GM10847 (cell line): ENCODE results near the gene SPATA32.

ENCODE experiments used
- POLR2A ChIP-seq: IDR thresholded peaks from 2 replicates; pipeline ENCODE4 v1.6.1; 2011; ENCODE audit not compliant: insufficient read length; ENCODE audit errors: extremely low read depth

SPATA32 gene

DNA sequence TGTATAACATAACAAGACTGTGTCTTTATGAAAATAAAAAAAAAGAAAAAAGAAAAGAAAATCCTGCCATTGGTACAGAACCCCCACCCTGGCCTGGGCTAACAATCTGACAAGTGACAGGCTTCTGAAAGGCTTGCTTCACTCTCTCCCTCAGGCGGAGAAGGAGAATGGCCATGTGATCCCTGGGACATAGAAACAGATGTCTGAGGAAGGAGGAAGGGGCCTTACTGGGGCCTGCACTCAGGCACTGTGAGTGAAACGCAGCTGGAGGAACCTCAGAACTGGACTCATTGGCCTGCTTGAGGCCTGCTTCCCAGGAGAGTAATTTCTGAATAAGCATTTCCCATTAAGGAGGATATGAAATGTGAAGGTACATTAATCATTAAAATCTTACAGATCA, 37.5 kb upstream of the SPATA32 start:
- no peak for TF ChIP-seq POLR2A

- TF ChIP-seq POLR2A = no peak
Observed at GRCh38 chr17:45298546-45299285, 36.8 kb upstream of the SPATA32 start.

GRCh38 chr17:45296833-45297124, 34.9 kb upstream of the SPATA32 start:
- TF ChIP-seq POLR2A = no peak

GRCh38 chr17:45296003-45296832, 34.3 kb upstream of the SPATA32 start:
- no peak for TF ChIP-seq POLR2A

DNA sequence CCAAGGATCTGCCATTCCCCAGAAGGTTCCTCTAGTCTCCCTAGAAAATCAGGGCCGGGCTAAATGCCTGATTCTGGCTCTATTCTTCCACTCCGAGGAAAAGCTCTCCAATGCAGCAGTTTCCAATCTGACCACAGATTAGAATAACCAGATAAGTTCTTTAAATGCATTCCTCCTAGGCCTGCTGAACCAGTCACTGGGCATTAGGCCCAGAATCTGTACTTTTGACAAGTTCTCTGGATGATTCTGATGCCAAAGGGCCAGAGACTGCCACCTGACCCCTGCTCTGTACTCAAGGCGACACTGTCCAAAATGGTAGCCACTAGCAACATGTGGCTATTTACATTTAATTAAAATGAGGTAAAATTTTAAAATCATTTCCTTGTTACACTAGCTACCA, 32.6 kb upstream of the SPATA32 start:
- no peak for TF ChIP-seq POLR2A

GRCh38 chr17:45293413-45294211, 31.7 kb upstream of the SPATA32 start:
- TF ChIP-seq POLR2A = no peak

- TF ChIP-seq POLR2A = no peak
Observed at GRCh38 chr17:45292696-45293412, 31.0 kb upstream of the SPATA32 start.

DNA sequence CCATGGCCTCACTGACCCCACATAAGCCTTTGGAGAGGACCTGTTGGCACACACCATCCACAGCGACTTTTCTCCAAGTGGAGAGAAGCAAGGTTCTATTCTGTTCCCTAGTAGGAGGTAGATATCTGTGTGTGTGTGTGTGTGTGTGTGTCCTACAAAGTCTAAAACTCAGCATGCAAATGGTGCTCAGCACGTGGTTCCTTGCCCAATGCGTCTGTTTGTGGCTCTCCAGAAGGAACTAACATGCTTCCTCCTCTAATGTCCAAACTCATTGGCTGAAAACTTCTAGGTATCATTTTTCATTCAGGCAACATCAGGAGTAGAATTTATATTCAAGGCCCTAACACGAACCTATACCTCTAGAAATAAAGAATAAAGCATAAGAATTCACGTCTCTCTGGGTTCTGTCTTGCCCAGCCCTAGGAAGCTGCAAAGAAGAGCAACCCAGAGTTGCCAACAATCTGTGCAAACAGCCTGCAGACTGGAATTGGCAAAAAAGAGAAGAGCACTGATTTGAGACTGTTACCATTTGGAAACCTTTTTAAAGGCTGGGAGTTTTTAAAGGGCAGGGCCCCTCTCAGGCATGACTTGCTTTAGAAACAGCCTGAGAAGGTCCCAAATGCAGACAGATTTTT, 29.4 kb upstream of the SPATA32 start:
- no peak for TF ChIP-seq POLR2A

DNA sequence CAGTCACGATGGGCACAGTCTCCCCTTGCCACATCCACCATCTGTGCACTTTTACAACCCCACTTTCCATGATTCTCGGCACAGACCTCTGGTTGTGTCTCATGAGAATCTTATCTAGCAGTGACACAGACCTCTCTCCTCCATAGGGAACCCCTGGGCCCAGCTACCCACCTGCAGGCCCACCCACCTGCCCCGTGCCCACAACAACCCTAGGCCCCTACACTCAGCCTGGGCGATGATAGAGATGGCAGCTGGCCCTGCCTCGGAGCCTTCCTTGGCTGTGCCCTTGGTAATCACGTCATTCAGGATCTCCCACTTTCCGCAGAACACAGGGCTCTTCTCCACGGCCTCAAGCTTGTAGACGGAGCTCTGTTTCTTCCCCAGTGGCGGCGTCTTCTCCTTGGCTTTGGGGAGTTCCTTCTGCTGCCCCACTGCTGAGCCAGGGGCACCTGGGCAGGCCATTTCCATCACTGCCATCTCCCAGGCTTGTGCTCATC, 28.4 kb upstream of the SPATA32 start:
- no peak for TF ChIP-seq POLR2A

- no peak for TF ChIP-seq POLR2A
Observed at GRCh38 chr17:45289301-45290268, 27.7 kb upstream of the SPATA32 start.

DNA sequence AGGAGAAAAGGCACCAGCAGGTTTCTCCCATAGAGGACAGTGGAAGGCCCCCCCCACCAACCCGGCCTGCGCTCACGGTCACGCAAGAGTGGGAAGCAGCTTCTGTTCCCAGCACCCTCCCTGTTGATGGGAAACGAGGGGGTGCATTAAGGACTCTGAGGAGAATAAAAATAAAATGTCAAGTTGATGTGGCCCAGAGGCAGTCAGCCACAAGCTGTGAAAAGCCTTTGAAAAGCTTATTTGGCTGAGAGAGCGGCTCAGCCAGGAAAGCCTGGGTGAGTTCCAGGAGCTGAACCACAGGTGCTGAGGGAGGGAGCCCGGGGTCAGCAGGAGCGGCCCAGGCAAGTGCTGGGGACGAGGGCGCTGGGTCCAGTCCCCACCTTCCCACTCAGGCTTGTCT, 26.9 kb upstream of the SPATA32 start:
- TF ChIP-seq POLR2A = no peak

GRCh38 chr17:45287526-45288500, 25.9 kb upstream of the SPATA32 start:
- no peak for TF ChIP-seq POLR2A
